ENCODE data around the gene CCDC6.
A peak's percentile ranks its signal among the peaks of the same experiment; 100 is the strongest.
"Not testable (repeated sequence)": the region's sequence is repeated elsewhere in the genome, so short reads cannot be mapped to it uniquely, and the experiment has no call there.

The CCDC6 gene

GRCh38 chr10:59891936-59892335 is 14.4 kb downstream of the CCDC6 start:
- H3K27ac ChIP-seq (ENCODE audit: low read depth, low read length) = peak overlapping the region; percentile 19
- H3K9ac ChIP-seq (ENCODE audit: low read length) = peak overlapping the region; percentile 6
- no peak overlapping the region for H3K4me3 ChIP-seq (ENCODE audit: low read depth in 1 of 2, low read length in 2 of 2)
- no peaks in the 10 kb centered on the region for H3K9me3 ChIP-seq (ENCODE audit: low read length)
- H3K27me3 ChIP-seq (ENCODE audit: control insufficient read depth in 1 of 2, insufficient read depth in 2 of 2, low read length in 2 of 2) = no peaks in the 10 kb centered on the region
- peaks cover 14% of the 10 kb centered on the region for H3K36me3 ChIP-seq (ENCODE audit: insufficient read depth, low read length)
- peaks cover 86% of the 10 kb centered on the region for H3K4me1 ChIP-seq (ENCODE audit: insufficient read depth, low read length)

- Histone ChIP-seq H3K36me3 (ENCODE audit: insufficient read depth, low read length) (peaks cover 14% of the 10 kb centered on the region), H3K27me3 (ENCODE audit: control insufficient read depth in 1 of 2, insufficient read depth in 2 of 2, low read length in 2 of 2) (no peaks in the 10 kb centered on the region), H3K27ac (ENCODE audit: low read depth, low read length) (no peak overlapping the region), H3K4me1 (ENCODE audit: insufficient read depth, low read length) (peaks cover 85% of the 10 kb centered on the region), H3K4me3 (ENCODE audit: low read depth in 1 of 2, low read length in 2 of 2) (no peak overlapping the region), H3K9ac (ENCODE audit: low read length) (no peak overlapping the region), H3K9me3 (ENCODE audit: low read length) (no peaks in the 10 kb centered on the region)
Observed at GRCh38 chr10:59891349-59891748, 15.0 kb downstream of the CCDC6 start.

- Histone ChIP-seq H3K9ac (ENCODE audit: low read length) (no peak overlapping the region), H3K4me1 (ENCODE audit: insufficient read depth, low read length) (peaks cover 80% of the 10 kb centered on the region), H3K36me3 (ENCODE audit: insufficient read depth, low read length) (peaks cover 14% of the 10 kb centered on the region), H3K27ac (ENCODE audit: low read depth, low read length) (no peak overlapping the region), H3K27me3 (ENCODE audit: control insufficient read depth in 1 of 2, insufficient read depth in 2 of 2, low read length in 2 of 2) (no peaks in the 10 kb centered on the region), H3K9me3 (ENCODE audit: low read length) (no peaks in the 10 kb centered on the region), H3K4me3 (ENCODE audit: low read depth in 1 of 2, low read length in 2 of 2) (no peak overlapping the region)
Observed at GRCh38 chr10:59888781-59889435, 17.4 kb downstream of the CCDC6 start.

- Histone ChIP-seq H3K27ac (ENCODE audit: low read depth, low read length) (no peak overlapping the region), H3K4me1 (ENCODE audit: insufficient read depth, low read length) (peaks cover 72% of the 10 kb centered on the region), H3K36me3 (ENCODE audit: insufficient read depth, low read length) (peaks cover 14% of the 10 kb centered on the region), H3K27me3 (ENCODE audit: control insufficient read depth in 1 of 2, insufficient read depth in 2 of 2, low read length in 2 of 2) (no peaks in the 10 kb centered on the region), H3K9me3 (ENCODE audit: low read length) (no peaks in the 10 kb centered on the region), H3K9ac (ENCODE audit: low read length) (no peak overlapping the region), H3K4me3 (ENCODE audit: low read depth in 1 of 2, low read length in 2 of 2) (no peak overlapping the region)
Observed at GRCh38 chr10:59887972-59888640, 18.2 kb downstream of the CCDC6 start.

- Histone ChIP-seq H3K27me3 (ENCODE audit: control insufficient read depth in 1 of 2, insufficient read depth in 2 of 2, low read length in 2 of 2) (no peaks in the 10 kb centered on the region), H3K27ac (ENCODE audit: low read depth, low read length) (no peak overlapping the region), H3K4me3 (ENCODE audit: low read depth in 1 of 2, low read length in 2 of 2) (no peak overlapping the region), H3K4me1 (ENCODE audit: insufficient read depth, low read length) (peaks cover 61% of the 10 kb centered on the region), H3K9ac (ENCODE audit: low read length) (no peak overlapping the region), H3K36me3 (ENCODE audit: insufficient read depth, low read length) (peaks cover 14% of the 10 kb centered on the region), H3K9me3 (ENCODE audit: low read length) (no peaks in the 10 kb centered on the region)
Observed at GRCh38 chr10:59887006-59887405, 19.4 kb downstream of the CCDC6 start.

GRCh38 chr10:59885430-59886134 is 20.8 kb downstream of the CCDC6 start:
- no peak overlapping the region for H3K4me3 ChIP-seq (ENCODE audit: low read depth in 1 of 2, low read length in 2 of 2)
- peaks cover 59% of the 10 kb centered on the region for H3K4me1 ChIP-seq (ENCODE audit: insufficient read depth, low read length)
- H3K9ac ChIP-seq (ENCODE audit: low read length) = no peak overlapping the region
- peaks cover 14% of the 10 kb centered on the region for H3K36me3 ChIP-seq (ENCODE audit: insufficient read depth, low read length)
- no peaks in the 10 kb centered on the region for H3K27me3 ChIP-seq (ENCODE audit: control insufficient read depth in 1 of 2, insufficient read depth in 2 of 2, low read length in 2 of 2)
- H3K9me3 ChIP-seq (ENCODE audit: low read length) = no peaks in the 10 kb centered on the region
- H3K27ac ChIP-seq (ENCODE audit: low read depth, low read length) = no peak overlapping the region

GRCh38 chr10:59884893-59885292 is 21.5 kb downstream of the CCDC6 start:
- H3K9me3 ChIP-seq (ENCODE audit: low read length); H3K9ac ChIP-seq (ENCODE audit: low read length); H3K27ac ChIP-seq (ENCODE audit: low read depth, low read length); H3K36me3 ChIP-seq (ENCODE audit: insufficient read depth, low read length); H3K27me3 ChIP-seq (ENCODE audit: control insufficient read depth in 1 of 2, insufficient read depth in 2 of 2, low read length in 2 of 2); H3K4me3 ChIP-seq (ENCODE audit: low read depth in 1 of 2, low read length in 2 of 2): not testable (repeated sequence)
- peaks cover 65% of the 10 kb centered on the region for H3K4me1 ChIP-seq (ENCODE audit: insufficient read depth, low read length)

GRCh38 chr10:59881640-59882039 is 24.7 kb downstream of the CCDC6 start:
- no peak overlapping the region for H3K9ac ChIP-seq (ENCODE audit: low read length)
- no peaks in the 10 kb centered on the region for H3K27me3 ChIP-seq (ENCODE audit: control insufficient read depth in 1 of 2, insufficient read depth in 2 of 2, low read length in 2 of 2)
- no peaks in the 10 kb centered on the region for H3K9me3 ChIP-seq (ENCODE audit: low read length)
- H3K36me3 ChIP-seq (ENCODE audit: insufficient read depth, low read length) = no peaks in the 10 kb centered on the region
- H3K27ac ChIP-seq (ENCODE audit: low read depth, low read length) = no peak overlapping the region
- peaks cover 53% of the 10 kb centered on the region for H3K4me1 ChIP-seq (ENCODE audit: insufficient read depth, low read length)
- H3K4me3 ChIP-seq (ENCODE audit: low read depth in 1 of 2, low read length in 2 of 2) = no peak overlapping the region

- no peaks in the 10 kb centered on the region for H3K36me3 ChIP-seq (ENCODE audit: insufficient read depth, low read length)
- H3K27ac ChIP-seq (ENCODE audit: low read depth, low read length) = no peak overlapping the region
- peaks cover 49% of the 10 kb centered on the region for H3K4me1 ChIP-seq (ENCODE audit: insufficient read depth, low read length)
- no peaks in the 10 kb centered on the region for H3K27me3 ChIP-seq (ENCODE audit: control insufficient read depth in 1 of 2, insufficient read depth in 2 of 2, low read length in 2 of 2)
- H3K9me3 ChIP-seq (ENCODE audit: low read length) = no peaks in the 10 kb centered on the region
- no peak overlapping the region for H3K9ac ChIP-seq (ENCODE audit: low read length)
- H3K4me3 ChIP-seq (ENCODE audit: low read depth in 1 of 2, low read length in 2 of 2) = no peak overlapping the region
Observed at GRCh38 chr10:59880971-59881510, 25.3 kb downstream of the CCDC6 start.

GRCh38 chr10:59880019-59880717 is 26.2 kb downstream of the CCDC6 start:
- no peaks in the 10 kb centered on the region for H3K9me3 ChIP-seq (ENCODE audit: low read length)
- no peaks in the 10 kb centered on the region for H3K36me3 ChIP-seq (ENCODE audit: insufficient read depth, low read length)
- H3K27me3 ChIP-seq (ENCODE audit: control insufficient read depth in 1 of 2, insufficient read depth in 2 of 2, low read length in 2 of 2) = no peaks in the 10 kb centered on the region
- H3K9ac ChIP-seq (ENCODE audit: low read length) = no peak overlapping the region
- H3K4me3 ChIP-seq (ENCODE audit: low read depth in 1 of 2, low read length in 2 of 2) = no peak overlapping the region
- H3K4me1 ChIP-seq (ENCODE audit: insufficient read depth, low read length) = peaks cover 46% of the 10 kb centered on the region
- H3K27ac ChIP-seq (ENCODE audit: low read depth, low read length) = no peak overlapping the region

- Histone ChIP-seq H3K4me1 (ENCODE audit: insufficient read depth, low read length) (peaks cover 47% of the 10 kb centered on the region), H3K4me3 (ENCODE audit: low read depth in 1 of 2, low read length in 2 of 2) (no peak overlapping the region), H3K9me3 (ENCODE audit: low read length) (no peaks in the 10 kb centered on the region), H3K27ac (ENCODE audit: low read depth, low read length) (no peak overlapping the region), H3K36me3 (ENCODE audit: insufficient read depth, low read length) (no peaks in the 10 kb centered on the region), H3K9ac (ENCODE audit: low read length) (no peak overlapping the region), H3K27me3 (ENCODE audit: control insufficient read depth in 1 of 2, insufficient read depth in 2 of 2, low read length in 2 of 2) (no peaks in the 10 kb centered on the region)
Observed at GRCh38 chr10:59879363-59879913, 26.9 kb downstream of the CCDC6 start.

Data from muscle layer of colon (tissue), 2 donors.